NT2/D1 (cell line): ENCODE measurements around the gene PCYT1A.

Experiments used
- SUZ12 ChIP-seq: IDR thresholded peaks from 2 replicates; pipeline ENCODE4 v1.6.1; 2011; ENCODE audit not compliant: insufficient read length, insufficient read depth; ENCODE audit errors: extremely low read depth
- YY1 ChIP-seq: IDR thresholded peaks from 2 replicates; pipeline ENCODE4 v1.6.1; 2011; ENCODE audit not compliant: insufficient read length, insufficient read depth
- ZNF274 ChIP-seq: IDR thresholded peaks from 2 replicates; pipeline ENCODE4 v1.6.1; 2011; ENCODE audit warnings: mild to moderate bottlenecking, low read depth, low read length

GRCh38 chr3:196317687-196318467 lies 30.4 kb upstream of the PCYT1A start, which contains the start of gene DYNLT2B:
- no peak for TF ChIP-seq SUZ12
- TF ChIP-seq YY1: no peak
- no peak for TF ChIP-seq ZNF274
